ENCODE results near the gene SMR3B. TPM values are rescaled to one million over a fixed set of nuclear protein-coding genes. Genes with fewer than 3 reads are reported as not detected.

SMR3B gene
- total and polyA plus RNA-seq, 2 donors (not counting 1 experiment from before 2014, with no cell fraction given): not detected

DNA sequence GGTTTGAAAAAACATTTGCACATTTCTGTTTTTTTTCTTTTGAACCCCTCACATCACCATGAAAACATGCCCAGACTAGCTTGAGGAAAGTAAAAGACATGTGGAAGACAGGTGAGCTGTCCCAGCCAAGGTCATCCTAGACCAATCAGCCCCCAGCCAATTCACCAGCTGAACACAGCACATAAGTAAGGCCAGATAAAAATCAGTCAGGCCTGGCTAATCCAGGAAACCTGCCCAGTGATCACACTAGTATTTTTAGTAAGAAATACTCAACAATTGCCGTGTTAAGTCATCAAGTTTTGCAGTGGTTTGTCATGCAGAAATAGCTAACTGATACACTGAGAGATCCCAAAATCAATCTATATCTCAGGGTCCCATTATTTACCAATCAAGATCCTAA is 26.7 kb upstream of the SMR3B start:
- ChIA-PET POLR2A (no interaction called here), CTCF (no interaction called here)
- Histone ChIP-seq H3K79me2 (ENCODE audit: control insufficient read depth, insufficient read depth, low read length) (no peaks in the 10 kb centered on the region), H4K20me1 (ENCODE audit: control insufficient read depth, insufficient read depth, low read length, poor library complexity, severe bottlenecking) (no peaks in the 10 kb centered on the region), H3K36me3 (replicated peaks in 1 of 2; ENCODE audit: control extremely low read depth in 1 of 2, control insufficient read depth in 1 of 2, extremely low read depth in 1 of 2, insufficient read depth in 2 of 2, low read length in 1 of 2) (no peaks in the 10 kb centered on the region), H3K9me3 (ENCODE audit: control extremely low read depth in 1 of 3, control insufficient read depth in 2 of 3, insufficient read depth in 1 of 3, low read length in 2 of 3) (no peaks in the 10 kb centered on the region), H2AFZ (ENCODE audit: insufficient read depth, low read depth, low read length, poor library complexity, severe bottlenecking) (no peak overlapping the region), H3K4me3 (ENCODE audit: control extremely low read depth in 1 of 5, extremely low read depth in 1 of 5, insufficient read depth in 1 of 5, low read depth in 2 of 5, low read length in 4 of 5) (no peak overlapping the region), H3K27ac (ENCODE audit: low read length in 2 of 2) (no peak overlapping the region), H3K27me3 (replicated peaks in 1 of 4; ENCODE audit: control extremely low read depth in 1 of 4, control insufficient read depth in 3 of 4, insufficient read depth in 4 of 4, low read length in 3 of 4) (no peaks in the 10 kb centered on the region), H3K9ac (ENCODE audit: low read length) (no peak overlapping the region), H3K4me2 (replicated peaks; ENCODE audit: low read depth, low read length, poor library complexity, severe bottlenecking) (no peak overlapping the region), H3K4me1 (ENCODE audit: control insufficient read depth in 2 of 2, insufficient read depth in 2 of 2, low read length in 2 of 2) (no peaks in the 10 kb centered on the region)
- Mint-ChIP-seq H3K4me1 (no peaks in the 10 kb centered on the region), H3K4me3 (no peak overlapping the region), H3K27me3 (no peaks in the 10 kb centered on the region), H3K27ac (no peak overlapping the region), H3K9me3 (ENCODE audit: insufficient read depth) (no peaks in the 10 kb centered on the region)
- ATAC-seq (ENCODE audit: low read depth) (no peak), DNase-seq (no peak)
- 33% methylated on average over 1 of the region's 1 CpG for WGBS (ENCODE audit: insufficient coverage)
- intact Hi-C loops (cut with micrococcal nuclease): no loop called here
- TF ChIP-seq, protein P1, sequence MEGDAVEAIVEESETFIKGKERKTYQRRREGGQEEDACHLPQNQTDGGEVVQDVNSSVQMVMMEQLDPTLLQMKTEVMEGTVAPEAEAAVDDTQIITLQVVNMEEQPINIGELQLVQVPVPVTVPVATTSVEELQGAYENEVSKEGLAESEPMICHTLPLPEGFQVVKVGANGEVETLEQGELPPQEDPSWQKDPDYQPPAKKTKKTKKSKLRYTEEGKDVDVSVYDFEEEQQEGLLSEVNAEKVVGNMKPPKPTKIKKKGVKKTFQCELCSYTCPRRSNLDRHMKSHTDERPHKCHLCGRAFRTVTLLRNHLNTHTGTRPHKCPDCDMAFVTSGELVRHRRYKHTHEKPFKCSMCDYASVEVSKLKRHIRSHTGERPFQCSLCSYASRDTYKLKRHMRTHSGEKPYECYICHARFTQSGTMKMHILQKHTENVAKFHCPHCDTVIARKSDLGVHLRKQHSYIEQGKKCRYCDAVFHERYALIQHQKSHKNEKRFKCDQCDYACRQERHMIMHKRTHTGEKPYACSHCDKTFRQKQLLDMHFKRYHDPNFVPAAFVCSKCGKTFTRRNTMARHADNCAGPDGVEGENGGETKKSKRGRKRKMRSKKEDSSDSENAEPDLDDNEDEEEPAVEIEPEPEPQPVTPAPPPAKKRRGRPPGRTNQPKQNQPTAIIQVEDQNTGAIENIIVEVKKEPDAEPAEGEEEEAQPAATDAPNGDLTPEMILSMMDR (IDR thresholded peaks at IDR 0.05): no peak

DNA sequence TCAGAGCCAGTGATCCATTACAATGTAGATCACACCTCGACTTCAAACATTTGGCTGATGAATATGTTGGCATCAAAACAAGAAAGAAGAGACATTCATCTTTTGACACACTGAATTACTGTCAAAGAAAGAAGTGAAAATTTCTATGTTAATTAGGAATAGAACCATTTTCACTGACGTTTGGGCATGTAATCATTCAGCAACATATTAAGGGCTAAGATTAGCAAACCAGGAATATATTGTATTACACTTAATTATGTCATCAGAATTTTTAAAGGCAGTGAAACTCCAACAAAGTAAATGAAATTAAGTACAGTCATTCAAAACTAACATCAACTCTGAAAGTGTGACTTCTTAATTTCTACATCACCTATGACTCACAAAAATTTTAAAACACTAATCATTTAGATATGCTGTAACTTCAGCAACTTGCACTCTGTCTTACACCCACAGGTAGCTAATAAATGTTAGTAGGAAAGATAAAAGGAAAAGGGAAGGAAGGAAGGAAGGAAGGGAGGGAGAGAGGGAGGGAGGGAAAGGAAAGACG is 23.7 kb upstream of the SMR3B start:
- no peaks in the 10 kb centered on the region for H3K9me3 Mint-ChIP-seq (ENCODE audit: insufficient read depth)
- H3K9me3 ChIP-seq (ENCODE audit: control extremely low read depth in 1 of 3, control insufficient read depth in 2 of 3, insufficient read depth in 1 of 3, low read length in 2 of 3): peaks cover 0 to 1% (median 0%) of the 10 kb centered on the region in 3 donors
- DNase-seq (no peak), ATAC-seq (ENCODE audit: low read depth) (no peak)
- POLR2A ChIA-PET: no interaction called here
- H3K27me3 ChIP-seq (replicated peaks in 1 of 4; ENCODE audit: control extremely low read depth in 1 of 4, control insufficient read depth in 3 of 4, insufficient read depth in 4 of 4, low read length in 3 of 4): no peaks in the 10 kb centered on the region
- no peaks in the 10 kb centered on the region for H3K36me3 ChIP-seq (replicated peaks in 1 of 2; ENCODE audit: control extremely low read depth in 1 of 2, control insufficient read depth in 1 of 2, extremely low read depth in 1 of 2, insufficient read depth in 2 of 2, low read length in 1 of 2)
- no peak for TF ChIP-seq EZH2 (IDR thresholded peaks at IDR 0.05; ENCODE audit: borderline replicate concordance, insufficient read depth, low read depth, low read length, poor library complexity, severe bottlenecking)
- TF ChIP-seq, protein P1 (IDR thresholded peaks at IDR 0.05): no peak
- no peak overlapping the region for H3K4me3 ChIP-seq (ENCODE audit: control extremely low read depth in 1 of 5, extremely low read depth in 1 of 5, insufficient read depth in 1 of 5, low read depth in 2 of 5, low read length in 4 of 5)
- no peaks in the 10 kb centered on the region for H4K20me1 ChIP-seq (ENCODE audit: control insufficient read depth, insufficient read depth, low read length, poor library complexity, severe bottlenecking)
- H3K4me3 Mint-ChIP-seq: no peak overlapping the region
- no peaks in the 10 kb centered on the region for H3K79me2 ChIP-seq (ENCODE audit: control insufficient read depth, insufficient read depth, low read length)
- intact Hi-C loops (cut with micrococcal nuclease): no loop called here
- H3K4me1 ChIP-seq (ENCODE audit: control insufficient read depth in 2 of 2, insufficient read depth in 2 of 2, low read length in 2 of 2): no peaks in the 10 kb centered on the region
- no peak overlapping the region for H3K27ac ChIP-seq (ENCODE audit: low read length in 2 of 2)
- no peak overlapping the region for H3K27ac Mint-ChIP-seq
- CTCF ChIA-PET: no interaction called here
- H3K27me3 Mint-ChIP-seq: no peaks in the 10 kb centered on the region
- no peak overlapping the region for H3K9ac ChIP-seq (ENCODE audit: low read length)
- no peak overlapping the region for H3K4me2 ChIP-seq (replicated peaks; ENCODE audit: low read depth, low read length, poor library complexity, severe bottlenecking)
- no CpG with 5 or more reads among the region's 3 CpGs for WGBS (ENCODE audit: insufficient coverage)
- H3K4me1 Mint-ChIP-seq: no peaks in the 10 kb centered on the region
- H2AFZ ChIP-seq (ENCODE audit: insufficient read depth, low read depth, low read length, poor library complexity, severe bottlenecking): no peak overlapping the region

Measured in B cell (primary cell).